Chondrocyte (in vitro differentiated cells): ENCODE results near the gene HDAC9. TPM values are rescaled to one million over a fixed set of nuclear protein-coding genes. Genes with fewer than 3 reads are reported as not detected.

Source experiments
- DNase-seq: peaks from one replicate; pipeline ENCODE4 v3.0.0; 2021; ENCODE audit warnings: mixed read lengths, low spot score
- H3K27ac Mint-ChIP-seq: one replicate; pipeline ENCODE4 v1.8.0; 2021; ENCODE audit warnings: mild to moderate bottlenecking, moderate library complexity, mixed read lengths; ENCODE audit not compliant: unreplicated experiment
- H3K27me3 Mint-ChIP-seq: 2 replicates; pipeline ENCODE4 v1.8.0; 2021; ENCODE audit warnings: low read depth, mixed read lengths
- H3K36me3 Mint-ChIP-seq: 2 replicates; pipeline ENCODE4 v1.8.0; 2021; ENCODE audit warnings: low read depth, mixed read lengths
- H3K4me1 Mint-ChIP-seq: 2 replicates; pipeline ENCODE4 v1.8.0; 2021; ENCODE audit warnings: low read depth, mild to moderate bottlenecking, mixed read lengths
- H3K4me3 Mint-ChIP-seq: one replicate; pipeline ENCODE4 v1.8.0; 2021; ENCODE audit warnings: mild to moderate bottlenecking, moderate library complexity, mixed read lengths; ENCODE audit not compliant: unreplicated experiment
- H3K9me3 Mint-ChIP-seq: 2 replicates; pipeline ENCODE4 v1.8.0; 2021; ENCODE audit warnings: low read depth, mixed read lengths
- CTCF ChIP-seq: fragments of 200-600 bp; sonication (generic); IDR thresholded peaks from 2 replicates; pipeline ENCODE4 v1.5.0; 2021; ENCODE audit warnings: antibody characterized with exemption, mild to moderate bottlenecking, moderate library complexity
- total RNA-seq: library from RNA; stranded (reverse); gene quantifications from 3 replicates; pipeline ENCODE4 v1.2.1, GENCODE V29; 2021

HDAC9 gene
- total RNA-seq, 1 donor from 2014 or later = 5.9 TPM

GRCh38 chr7:18685971-18686370 is 190.4 kb downstream of the HDAC9 start:
- DNase-seq = no peak
- no peak overlapping the region for H3K4me3 Mint-ChIP-seq
- no peak overlapping the region for H3K27ac Mint-ChIP-seq
- no peaks in the 10 kb centered on the region for H3K9me3 Mint-ChIP-seq
- TF ChIP-seq CTCF = no peak
- H3K4me1 Mint-ChIP-seq = peaks cover 5% of the 10 kb centered on the region
- H3K27me3 Mint-ChIP-seq = no peaks in the 10 kb centered on the region
- H3K36me3 Mint-ChIP-seq = no peaks in the 10 kb centered on the region

GRCh38 chr7:18689551-18689950 is 194.0 kb downstream of the HDAC9 start:
- no peak overlapping the region for H3K27ac Mint-ChIP-seq
- H3K27me3 Mint-ChIP-seq = no peaks in the 10 kb centered on the region

GRCh38 chr7:18693406-18693805 is 197.9 kb downstream of the HDAC9 start:
- H3K27me3 Mint-ChIP-seq = no peaks in the 10 kb centered on the region
- no peaks in the 10 kb centered on the region for H3K9me3 Mint-ChIP-seq
- H3K4me1 Mint-ChIP-seq = peaks cover 10% of the 10 kb centered on the region
- no peak for DNase-seq
- no peaks in the 10 kb centered on the region for H3K36me3 Mint-ChIP-seq
- TF ChIP-seq CTCF = peak; percentile 97
- no peak overlapping the region for H3K27ac Mint-ChIP-seq
- H3K4me3 Mint-ChIP-seq = no peak overlapping the region

More at GRCh38 chr7:18689551-18689950, 194.0 kb downstream of the HDAC9 start:
- Mint-ChIP-seq H3K4me3 (no peak overlapping the region), H3K4me1 (peaks cover 12% of the 10 kb centered on the region), H3K9me3 (no peaks in the 10 kb centered on the region), H3K36me3 (no peaks in the 10 kb centered on the region)
- no peak for DNase-seq
- TF ChIP-seq CTCF = no peak

GRCh38 chr7:18693816-18694215 is 198.3 kb downstream of the HDAC9 start:
- Mint-ChIP-seq H3K36me3 (no peaks in the 10 kb centered on the region), H3K27ac (no peak overlapping the region), H3K9me3 (no peaks in the 10 kb centered on the region), H3K27me3 (no peaks in the 10 kb centered on the region), H3K4me1 (peaks cover 10% of the 10 kb centered on the region), H3K4me3 (no peak overlapping the region)
- no peak for TF ChIP-seq CTCF
- no peak for DNase-seq

- Mint-ChIP-seq H3K27me3 (no peaks in the 10 kb centered on the region), H3K27ac (no peak overlapping the region), H3K9me3 (no peaks in the 10 kb centered on the region), H3K36me3 (no peaks in the 10 kb centered on the region), H3K4me3 (no peak overlapping the region), H3K4me1 (peaks cover 10% of the 10 kb centered on the region)
- TF ChIP-seq CTCF = no peak
- DNase-seq = no peak
Observed at GRCh38 chr7:18694484-18694883, 198.9 kb downstream of the HDAC9 start.
